ENCODE results near the gene IGBP1.
A peak's percentile ranks its signal among the peaks of the same experiment; 100 is the strongest.

Gene IGBP1

DNA sequence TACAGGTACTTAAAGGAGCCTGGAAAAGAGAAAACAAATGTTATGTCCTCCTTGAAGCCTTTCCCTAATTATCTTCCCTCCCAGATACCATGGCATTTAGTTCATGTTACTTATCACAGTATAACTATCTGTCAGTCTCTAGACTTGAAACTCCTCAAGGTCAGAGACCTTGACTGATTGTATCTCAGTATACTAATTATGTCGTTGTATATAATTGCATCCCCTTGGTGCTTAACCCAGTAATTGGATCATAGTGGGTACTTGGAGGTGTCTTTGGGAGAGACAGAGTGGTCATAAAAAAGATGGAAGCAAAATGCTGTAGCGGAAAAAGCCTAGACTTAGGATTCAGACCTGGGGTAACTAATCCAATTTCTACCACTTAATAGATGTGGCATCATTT lies 8.1 kb downstream of the IGBP1 start:
- H3K4me3 ChIP-seq (ENCODE audit: low read depth in 1 of 5, low read length in 5 of 5) = no peak overlapping the region
- H3K4me1 ChIP-seq (ENCODE audit: control insufficient read depth in 5 of 5, insufficient read depth in 5 of 5, low read length in 5 of 5) = no peaks in the 10 kb centered on the region
- H3K9me3 ChIP-seq (ENCODE audit: control insufficient read depth in 5 of 5, low read length in 5 of 5) = no peaks in the 10 kb centered on the region
- no peak overlapping the region for H3K9ac ChIP-seq (ENCODE audit: low read length in 5 of 5)
- H3K27me3 ChIP-seq (ENCODE audit: control insufficient read depth in 5 of 5, insufficient read depth in 4 of 5, low read length in 5 of 5) = peaks cover 0 to 3% (median 0%) of the 10 kb centered on the region in 5 donors
- H3K36me3 ChIP-seq (ENCODE audit: control insufficient read depth in 5 of 5, insufficient read depth in 5 of 5, low read length in 5 of 5) = peaks cover 0 to 5% (median 0%) of the 10 kb centered on the region in 5 donors
- H3K27ac ChIP-seq (ENCODE audit: low read depth, low read length) = no peak overlapping the region

DNA sequence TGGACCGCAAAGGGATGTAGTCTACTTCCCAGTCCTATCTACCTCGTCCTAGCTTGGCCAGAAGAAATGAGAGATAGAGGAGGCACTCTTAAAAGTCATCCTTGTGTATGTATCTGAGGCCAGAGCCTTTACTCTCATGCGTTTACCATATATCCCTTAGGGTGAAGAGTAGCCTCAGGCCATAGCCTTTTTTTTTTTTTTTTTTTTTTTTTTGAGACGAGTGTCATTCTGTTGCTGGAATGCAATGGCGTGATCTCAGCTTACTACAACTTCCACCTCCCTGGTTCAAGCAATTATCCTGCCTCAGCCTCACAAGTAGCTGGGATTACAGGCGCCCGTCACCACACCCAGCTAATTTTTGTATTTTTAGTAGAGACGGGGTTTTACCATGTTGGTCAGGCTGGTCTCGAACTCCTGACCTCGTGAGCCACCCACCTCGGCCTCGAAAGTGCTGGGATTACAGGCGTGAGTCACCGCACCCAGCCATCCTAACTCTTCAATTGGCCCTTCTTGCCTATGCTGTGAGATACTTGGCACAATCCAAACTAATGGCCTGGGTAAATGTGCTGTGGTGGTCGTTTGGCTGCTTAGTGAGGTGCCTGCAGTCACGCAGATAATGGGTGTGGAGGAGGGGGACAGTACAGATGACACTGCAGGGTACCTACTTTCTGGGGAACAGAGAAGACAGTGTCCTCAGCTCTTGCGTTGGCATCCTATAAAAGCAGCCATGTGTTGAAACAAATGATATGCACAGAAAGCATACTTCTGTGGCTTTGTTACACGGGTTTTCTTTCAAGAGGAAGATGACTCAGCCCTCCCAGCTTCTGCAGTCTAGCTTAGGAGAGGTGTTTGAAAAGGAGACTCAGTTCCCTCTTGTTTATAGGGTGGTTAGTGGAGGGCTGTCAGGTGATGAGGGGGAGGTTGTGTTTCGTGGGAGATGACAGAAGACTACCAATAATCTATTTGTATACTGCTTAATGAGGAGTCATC lies 33.6 kb downstream of the IGBP1 start:
- Histone ChIP-seq H3K4me1 (ENCODE audit: control insufficient read depth in 5 of 5, insufficient read depth in 5 of 5, low read length in 5 of 5) (peaks cover 0 to 14% (median 10%) of the 10 kb centered on the region in 5 donors), H3K36me3 (ENCODE audit: control insufficient read depth in 5 of 5, insufficient read depth in 5 of 5, low read length in 5 of 5) (peaks cover 0 to 9% (median 8%) of the 10 kb centered on the region in 5 donors), H3K27ac (ENCODE audit: low read depth, low read length) (no peak overlapping the region), H3K27me3 (ENCODE audit: control insufficient read depth in 5 of 5, insufficient read depth in 4 of 5, low read length in 5 of 5) (peaks cover 0 to 5% (median 0%) of the 10 kb centered on the region in 5 donors), H3K4me3 (ENCODE audit: low read depth in 1 of 5, low read length in 5 of 5) (no peak overlapping the region), H3K9ac (ENCODE audit: low read length in 5 of 5) (no peak overlapping the region), H3K9me3 (ENCODE audit: control insufficient read depth in 5 of 5, low read length in 5 of 5) (no peaks in the 10 kb centered on the region)

DNA sequence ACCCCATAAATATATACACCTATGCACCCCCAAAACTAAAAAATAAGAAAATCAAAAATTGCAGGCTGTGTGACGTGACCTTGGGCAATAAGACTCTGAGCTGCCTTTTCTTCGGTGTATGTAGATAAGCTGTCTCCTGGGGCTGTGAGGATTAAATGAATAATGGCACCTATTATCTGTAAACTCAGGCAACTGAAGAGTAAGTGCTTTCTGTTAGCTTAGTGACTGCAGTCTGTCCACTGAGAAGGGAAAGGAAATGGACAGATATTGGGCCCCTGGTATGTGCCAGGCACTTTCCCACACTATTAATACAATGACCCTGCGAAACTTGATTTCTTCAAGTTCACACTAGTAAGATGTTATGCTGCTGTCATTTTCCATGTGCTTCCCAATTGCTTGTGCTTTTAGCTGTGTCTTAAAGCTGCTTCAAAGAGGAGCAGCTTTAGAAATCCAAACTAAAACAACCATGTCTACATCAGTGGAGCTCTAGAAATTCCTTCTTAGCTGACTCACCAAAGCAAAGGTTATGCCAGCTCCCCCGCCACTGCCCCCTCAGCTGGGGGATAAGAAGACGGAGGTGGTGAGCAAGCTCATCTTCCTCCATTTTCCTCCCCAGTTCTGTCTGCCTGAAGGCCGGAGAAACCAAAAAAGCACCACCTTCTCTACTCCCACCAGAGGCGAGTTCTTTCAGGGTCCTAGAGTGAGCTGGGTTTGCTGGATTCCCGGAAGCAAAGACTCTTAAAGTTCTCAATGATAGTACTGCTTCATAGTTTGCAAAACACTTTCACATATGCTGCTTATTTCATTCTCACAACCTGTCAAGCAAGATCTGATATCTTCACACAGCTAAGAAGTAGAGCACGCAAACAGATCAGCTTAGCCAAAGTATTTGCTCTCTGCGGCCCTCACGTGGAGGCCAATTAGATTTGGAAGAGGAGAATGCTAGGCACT lies 35.3 kb downstream of the IGBP1 start:
- no peak overlapping the region for H3K9ac ChIP-seq (ENCODE audit: low read length in 5 of 5)
- H3K9me3 ChIP-seq (ENCODE audit: control insufficient read depth in 5 of 5, low read length in 5 of 5) = no peaks in the 10 kb centered on the region
- H3K36me3 ChIP-seq (ENCODE audit: control insufficient read depth in 5 of 5, insufficient read depth in 5 of 5, low read length in 5 of 5) = peaks cover 0 to 9% (median 8%) of the 10 kb centered on the region in 5 donors
- peak overlapping the region in 1 of 5 donors; percentile 14 for H3K4me3 ChIP-seq (ENCODE audit: low read depth in 1 of 5, low read length in 5 of 5)
- H3K27me3 ChIP-seq (ENCODE audit: control insufficient read depth in 5 of 5, insufficient read depth in 4 of 5, low read length in 5 of 5) = peaks cover 0 to 12% (median 0%) of the 10 kb centered on the region in 5 donors
- peak overlapping the region; percentile 34 for H3K27ac ChIP-seq (ENCODE audit: low read depth, low read length)
- H3K4me1 ChIP-seq (ENCODE audit: control insufficient read depth in 5 of 5, insufficient read depth in 5 of 5, low read length in 5 of 5) = peaks cover 0 to 14% (median 10%) of the 10 kb centered on the region in 5 donors

DNA sequence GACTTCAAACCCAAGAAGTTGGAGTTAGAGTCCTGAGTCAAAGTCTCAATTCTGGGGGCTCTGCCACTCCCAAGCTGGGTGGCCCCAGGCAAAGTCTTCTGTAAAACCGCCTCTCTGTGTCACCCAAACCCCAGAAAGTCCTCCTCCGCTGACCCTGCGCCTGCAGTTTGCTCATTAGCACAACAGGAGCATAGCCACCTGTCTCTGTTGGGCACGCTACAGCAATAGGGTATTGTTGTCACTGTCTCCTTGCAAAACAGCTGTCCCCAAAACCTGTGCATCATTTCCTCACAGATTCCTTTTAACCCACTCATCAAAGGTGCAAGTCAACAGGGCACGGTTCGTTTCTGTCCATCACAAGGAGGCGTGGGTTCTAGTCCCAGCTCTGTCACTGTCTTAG lies 36.0 kb downstream of the IGBP1 start:
- Histone ChIP-seq H3K9me3 (ENCODE audit: control insufficient read depth in 5 of 5, low read length in 5 of 5) (no peaks in the 10 kb centered on the region), H3K36me3 (ENCODE audit: control insufficient read depth in 5 of 5, insufficient read depth in 5 of 5, low read length in 5 of 5) (peaks cover 0 to 9% (median 8%) of the 10 kb centered on the region in 5 donors), H3K27me3 (ENCODE audit: control insufficient read depth in 5 of 5, insufficient read depth in 4 of 5, low read length in 5 of 5) (peaks cover 0 to 12% (median 2%) of the 10 kb centered on the region in 5 donors), H3K4me3 (ENCODE audit: low read depth in 1 of 5, low read length in 5 of 5) (no peak overlapping the region), H3K4me1 (ENCODE audit: control insufficient read depth in 5 of 5, insufficient read depth in 5 of 5, low read length in 5 of 5) (peaks cover 0 to 14% (median 10%) of the 10 kb centered on the region in 5 donors), H3K27ac (ENCODE audit: low read depth, low read length) (peak overlapping the region; percentile 34), H3K9ac (ENCODE audit: low read length in 5 of 5) (no peak overlapping the region)

DNA sequence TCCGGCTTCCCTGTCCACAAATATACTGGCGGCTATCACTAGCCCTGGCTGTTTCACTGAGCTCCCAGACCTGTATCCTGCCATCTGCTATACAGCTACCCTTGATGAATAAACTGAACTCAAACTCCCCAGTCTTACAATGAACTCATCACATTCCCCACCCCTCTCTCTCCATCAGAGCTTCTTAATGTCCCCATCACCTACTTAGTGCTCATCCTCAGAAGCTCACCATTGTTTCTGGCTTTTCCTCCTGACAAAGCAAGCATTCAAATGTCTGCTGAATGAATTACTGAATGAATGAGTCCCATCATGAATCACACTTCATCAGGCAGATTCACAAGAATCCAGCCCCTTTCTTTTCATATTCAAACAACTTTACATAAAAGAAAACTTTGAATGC lies 38.4 kb downstream of the IGBP1 start:
- H3K27me3 ChIP-seq (ENCODE audit: control insufficient read depth in 5 of 5, insufficient read depth in 4 of 5, low read length in 5 of 5) = peaks cover 0 to 14% (median 4%) of the 10 kb centered on the region in 5 donors

DNA sequence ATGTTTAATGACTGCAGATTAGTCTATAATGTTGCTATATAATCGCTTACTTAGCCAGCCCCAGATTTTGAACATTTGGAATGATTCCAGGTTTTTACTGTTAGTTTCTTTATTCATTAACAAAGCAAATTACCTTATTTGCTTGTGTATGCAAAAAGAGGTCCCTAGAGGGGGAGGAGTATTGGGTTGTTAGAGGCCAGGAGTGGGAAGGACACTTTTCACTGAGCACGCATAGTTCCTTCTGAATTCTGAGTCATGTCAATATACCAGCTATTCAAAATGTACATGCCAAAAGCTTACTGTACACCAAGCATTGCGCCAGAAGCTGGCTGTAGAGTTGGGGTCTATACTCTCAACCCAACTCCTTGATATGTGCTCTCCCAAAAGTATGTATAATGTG lies 39.0 kb downstream of the IGBP1 start:
- H3K27me3 ChIP-seq (ENCODE audit: control insufficient read depth in 5 of 5, insufficient read depth in 4 of 5, low read length in 5 of 5) = peaks cover 0 to 14% (median 7%) of the 10 kb centered on the region in 5 donors
- H3K9ac ChIP-seq (ENCODE audit: low read length in 5 of 5) = no peak overlapping the region
- H3K36me3 ChIP-seq (ENCODE audit: control insufficient read depth in 5 of 5, insufficient read depth in 5 of 5, low read length in 5 of 5) = no peaks in the 10 kb centered on the region
- no peak overlapping the region for H3K4me3 ChIP-seq (ENCODE audit: low read depth in 1 of 5, low read length in 5 of 5)
- no peaks in the 10 kb centered on the region for H3K9me3 ChIP-seq (ENCODE audit: control insufficient read depth in 5 of 5, low read length in 5 of 5)
- peaks cover 0 to 24% (median 9%) of the 10 kb centered on the region in 5 donors for H3K4me1 ChIP-seq (ENCODE audit: control insufficient read depth in 5 of 5, insufficient read depth in 5 of 5, low read length in 5 of 5)
- no peak overlapping the region for H3K27ac ChIP-seq (ENCODE audit: low read depth, low read length)

More for the DNA sequence above, 38.4 kb downstream of the IGBP1 start:
- H3K4me1 ChIP-seq (ENCODE audit: control insufficient read depth in 5 of 5, insufficient read depth in 5 of 5, low read length in 5 of 5) = peaks cover 0 to 24% (median 10%) of the 10 kb centered on the region in 5 donors
- H3K9ac ChIP-seq (ENCODE audit: low read length in 5 of 5) = no peak overlapping the region
- H3K9me3 ChIP-seq (ENCODE audit: control insufficient read depth in 5 of 5, low read length in 5 of 5) = no peaks in the 10 kb centered on the region
- peak overlapping the region; percentile 28 for H3K27ac ChIP-seq (ENCODE audit: low read depth, low read length)
- no peaks in the 10 kb centered on the region for H3K36me3 ChIP-seq (ENCODE audit: control insufficient read depth in 5 of 5, insufficient read depth in 5 of 5, low read length in 5 of 5)
- no peak overlapping the region for H3K4me3 ChIP-seq (ENCODE audit: low read depth in 1 of 5, low read length in 5 of 5)

DNA sequence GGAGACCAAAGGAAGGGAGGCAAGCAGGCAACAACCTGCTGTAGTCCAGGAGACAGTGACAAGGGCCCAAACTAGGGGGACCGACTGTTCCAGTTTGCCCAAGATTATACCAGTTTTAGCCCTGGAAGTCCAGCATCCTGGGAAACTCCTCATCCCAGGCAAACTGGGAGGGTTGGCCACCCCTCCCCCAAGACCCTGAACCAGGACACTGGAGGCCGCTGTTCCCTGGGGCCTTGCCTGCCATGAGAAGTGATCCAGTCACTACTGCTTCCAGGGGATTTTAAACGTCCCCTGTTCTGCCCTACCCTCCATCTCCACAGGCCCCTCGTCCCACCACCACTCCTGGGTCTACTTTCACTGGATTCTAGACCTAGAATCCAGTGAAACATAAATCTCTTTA lies 39.7 kb downstream of the IGBP1 start:
- H3K4me1 ChIP-seq (ENCODE audit: control insufficient read depth in 5 of 5, insufficient read depth in 5 of 5, low read length in 5 of 5) = peaks cover 0 to 24% (median 5%) of the 10 kb centered on the region in 5 donors
- H3K36me3 ChIP-seq (ENCODE audit: control insufficient read depth in 5 of 5, insufficient read depth in 5 of 5, low read length in 5 of 5) = no peaks in the 10 kb centered on the region
- H3K9ac ChIP-seq (ENCODE audit: low read length in 5 of 5) = no peak overlapping the region
- H3K9me3 ChIP-seq (ENCODE audit: control insufficient read depth in 5 of 5, low read length in 5 of 5) = no peaks in the 10 kb centered on the region
- H3K27ac ChIP-seq (ENCODE audit: low read depth, low read length) = no peak overlapping the region
- peaks cover 0 to 18% (median 7%) of the 10 kb centered on the region in 5 donors for H3K27me3 ChIP-seq (ENCODE audit: control insufficient read depth in 5 of 5, insufficient read depth in 4 of 5, low read length in 5 of 5)
- H3K4me3 ChIP-seq (ENCODE audit: low read depth in 1 of 5, low read length in 5 of 5) = no peak overlapping the region

DNA sequence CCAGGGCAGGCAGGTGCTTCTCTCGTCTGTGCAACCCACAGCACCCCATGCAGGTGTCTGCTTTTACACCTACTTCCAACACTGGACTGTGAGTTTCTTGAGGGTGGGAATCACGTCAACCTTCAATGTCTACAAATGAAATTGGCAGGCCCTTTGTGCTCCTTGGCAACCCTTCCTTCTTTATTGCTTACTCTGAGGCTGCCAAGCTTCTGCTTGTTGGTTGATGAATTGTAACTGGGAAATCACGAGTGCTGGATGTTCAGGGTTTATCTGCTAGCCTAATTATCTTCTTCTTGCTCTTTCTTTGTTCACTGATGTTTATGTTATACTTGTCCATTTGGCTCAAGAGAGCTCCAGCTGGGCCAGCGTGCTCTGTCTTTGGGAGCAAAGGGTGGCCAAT lies 41.5 kb downstream of the IGBP1 start:
- no peaks in the 10 kb centered on the region for H3K36me3 ChIP-seq (ENCODE audit: control insufficient read depth in 5 of 5, insufficient read depth in 5 of 5, low read length in 5 of 5)
- peaks cover 0 to 14% (median 7%) of the 10 kb centered on the region in 5 donors for H3K27me3 ChIP-seq (ENCODE audit: control insufficient read depth in 5 of 5, insufficient read depth in 4 of 5, low read length in 5 of 5)
- no peak overlapping the region for H3K27ac ChIP-seq (ENCODE audit: low read depth, low read length)
- H3K4me1 ChIP-seq (ENCODE audit: control insufficient read depth in 5 of 5, insufficient read depth in 5 of 5, low read length in 5 of 5) = peaks cover 0 to 21% (median 5%) of the 10 kb centered on the region in 5 donors
- H3K9ac ChIP-seq (ENCODE audit: low read length in 5 of 5) = no peak overlapping the region
- H3K4me3 ChIP-seq (ENCODE audit: low read depth in 1 of 5, low read length in 5 of 5) = no peak overlapping the region
- H3K9me3 ChIP-seq (ENCODE audit: control insufficient read depth in 5 of 5, low read length in 5 of 5) = no peaks in the 10 kb centered on the region

DNA sequence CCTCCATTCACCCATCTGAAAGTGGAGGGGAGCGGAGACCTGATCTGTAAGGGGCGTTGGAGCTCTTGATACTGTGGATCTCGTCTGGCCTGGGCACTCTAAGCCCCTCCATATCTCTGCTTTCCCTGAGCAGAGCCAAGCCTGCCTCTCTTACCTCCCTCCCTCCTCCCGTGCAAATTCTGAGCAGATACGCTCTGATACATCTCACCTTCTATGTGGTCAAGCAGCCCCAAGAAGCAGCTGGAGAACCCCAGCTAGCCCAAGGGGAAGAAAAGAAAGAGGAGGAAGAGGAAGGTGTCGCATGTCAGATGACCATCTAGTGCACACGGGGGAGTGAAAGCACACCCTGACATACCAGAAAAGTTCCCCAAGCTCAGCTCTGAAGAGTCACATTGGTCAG lies 42.1 kb downstream of the IGBP1 start:
- Histone ChIP-seq H3K36me3 (ENCODE audit: control insufficient read depth in 5 of 5, insufficient read depth in 5 of 5, low read length in 5 of 5) (no peaks in the 10 kb centered on the region), H3K9ac (ENCODE audit: low read length in 5 of 5) (no peak overlapping the region), H3K9me3 (ENCODE audit: control insufficient read depth in 5 of 5, low read length in 5 of 5) (no peaks in the 10 kb centered on the region), H3K27me3 (ENCODE audit: control insufficient read depth in 5 of 5, insufficient read depth in 4 of 5, low read length in 5 of 5) (peaks cover 0 to 14% (median 7%) of the 10 kb centered on the region in 5 donors), H3K4me3 (ENCODE audit: low read depth in 1 of 5, low read length in 5 of 5) (no peak overlapping the region), H3K4me1 (ENCODE audit: control insufficient read depth in 5 of 5, insufficient read depth in 5 of 5, low read length in 5 of 5) (peaks cover 0 to 20% (median 5%) of the 10 kb centered on the region in 5 donors), H3K27ac (ENCODE audit: low read depth, low read length) (no peak overlapping the region)
